Loucy (cell line): ENCODE data around the gene HEMGN.

ENCODE experiments used
- H2AFZ ChIP-seq: fragments of 200-600 bp; sonication (generic); 2 replicates; pipeline ENCODE4 v1.6.0; 2016; ENCODE audit warnings: antibody characterized with exemption, mild to moderate bottlenecking, low read length, moderate library complexity
- H3F3A ChIP-seq: fragments of 200-600 bp; 2 replicates; pipeline ENCODE4 v1.6.0; 2016; ENCODE audit warnings: antibody characterized with exemption, low read depth, mild to moderate bottlenecking
- H3K27me3 ChIP-seq: fragments of 200-600 bp; sonication (generic); 2 replicates; pipeline ENCODE4 v1.6.1; 2014; ENCODE audit warnings: low read length, mild to moderate bottlenecking; ENCODE audit not compliant: insufficient read depth, poor library complexity, severe bottlenecking
- H3K36me3 ChIP-seq: fragments of 200-600 bp; sonication (generic); 2 replicates; pipeline ENCODE4 v1.6.1; 2016; ENCODE audit warnings: low read length; ENCODE audit not compliant: insufficient read depth
- H3K4me1 ChIP-seq: fragments of 200-600 bp; sonication (generic); 2 replicates; pipeline ENCODE4 v1.5.1; 2014; ENCODE audit warnings: low read length, mild to moderate bottlenecking; ENCODE audit not compliant: insufficient read depth, poor library complexity, severe bottlenecking
- H3K4me2 ChIP-seq: fragments of 200-600 bp; sonication (generic); 2 replicates; pipeline ENCODE4 v1.6.0; 2014; ENCODE audit warnings: antibody characterized with exemption, low read length, low read depth, mild to moderate bottlenecking; ENCODE audit not compliant: poor library complexity, severe bottlenecking
- H3K4me3 ChIP-seq: fragments of 200-600 bp; sonication (generic); 2 replicates; pipeline ENCODE4 v1.5.1; 2014; ENCODE audit warnings: low read length, mild to moderate bottlenecking, mixed read lengths; ENCODE audit not compliant: poor library complexity, severe bottlenecking
- H3K79me2 ChIP-seq: fragments of 200-600 bp; sonication (generic); 2 replicates; pipeline ENCODE4 v1.6.1; 2014; ENCODE audit warnings: low read length; ENCODE audit not compliant: insufficient read depth
- H3K9ac ChIP-seq: fragments of 200-600 bp; sonication (generic); 2 replicates; pipeline ENCODE4 v1.6.0; 2014; ENCODE audit warnings: mild to moderate bottlenecking, low read depth, low read length, moderate library complexity; ENCODE audit not compliant: poor library complexity, severe bottlenecking
- H3K9me2 ChIP-seq: fragments of 200-600 bp; sonication (generic); replicated peaks from 2 replicates; pipeline ENCODE4 v1.6.1; 2016; ENCODE audit warnings: low read depth, low read length, mixed read lengths
- H3K9me3 ChIP-seq: fragments of 200-600 bp; sonication (generic); 2 replicates; pipeline ENCODE4 v1.6.1; 2014; ENCODE audit warnings: mild to moderate bottlenecking, antibody characterized with exemption, low read length, low read depth; ENCODE audit not compliant: insufficient read depth
- H4K20me1 ChIP-seq: fragments of 200-600 bp; sonication (generic); 2 replicates; pipeline ENCODE4 v1.6.0; 2014; ENCODE audit warnings: antibody characterized with exemption, low read length, mild to moderate bottlenecking; ENCODE audit not compliant: insufficient read depth, poor library complexity, severe bottlenecking
- CTCF ChIP-seq: fragments of 200-600 bp; sonication (generic); conservative IDR thresholded peaks from 2 replicates; pipeline ENCODE4 v1.5.1; 2014; ENCODE audit warnings: mild to moderate bottlenecking, antibody characterized with exemption, low read length
- EZH2phosphoT487 ChIP-seq: fragments of 200-600 bp; IDR thresholded peaks from 2 replicates; pipeline ENCODE4 v1.6.1; 2018; ENCODE audit warnings: antibody characterized with exemption, mild to moderate bottlenecking, moderate library complexity, borderline replicate concordance

HEMGN gene

GRCh38 chr9:97975376-97975775 lies 37.4 kb upstream of the HEMGN start:
- no peak overlapping the region for H3K9ac ChIP-seq
- no peaks in the 10 kb centered on the region for H3K36me3 ChIP-seq
- H3K27me3 ChIP-seq, result no peaks in the 10 kb centered on the region
- no peaks in the 10 kb centered on the region for H3K9me2 ChIP-seq
- no peak for TF ChIP-seq EZH2phosphoT487
- TF ChIP-seq CTCF, result no peak
- no peak overlapping the region for H3K4me2 ChIP-seq
- H3K79me2 ChIP-seq, result peaks cover 32% of the 10 kb centered on the region
- H3K9me3 ChIP-seq, result no peaks in the 10 kb centered on the region
- H3F3A ChIP-seq, result no peaks in the 10 kb centered on the region
- peaks cover 35% of the 10 kb centered on the region for H3K4me1 ChIP-seq
- no peak overlapping the region for H2AFZ ChIP-seq
- H3K4me3 ChIP-seq, result no peak overlapping the region
- no peaks in the 10 kb centered on the region for H4K20me1 ChIP-seq

GRCh38 chr9:97972753-97973152 lies 34.8 kb upstream of the HEMGN start:
- Histone ChIP-seq H3K4me1 (peaks cover 35% of the 10 kb centered on the region), H3K9me2 (no peaks in the 10 kb centered on the region), H3K36me3 (no peaks in the 10 kb centered on the region), H3K79me2 (peaks cover 32% of the 10 kb centered on the region), H3K27me3 (no peaks in the 10 kb centered on the region), H4K20me1 (no peaks in the 10 kb centered on the region), H3K4me2 (peak overlapping the region; percentile 62), H3F3A (peaks cover 3% of the 10 kb centered on the region; the same call in 1 of the 2 replicates), H2AFZ (no peak overlapping the region), H3K9ac (no peak overlapping the region), H3K9me3 (no peaks in the 10 kb centered on the region), H3K4me3 (peak overlapping the region; percentile 20)
- TF ChIP-seq EZH2phosphoT487, result no peak
- TF ChIP-seq CTCF, result no peak

- Histone ChIP-seq H3K9ac (peak overlapping the region; percentile 61), H3F3A (peaks cover 3% of the 10 kb centered on the region; the same call in 1 of the 2 replicates), H3K79me2 (peaks cover 22% of the 10 kb centered on the region), H3K9me2 (no peaks in the 10 kb centered on the region), H3K4me2 (peak overlapping the region; percentile 69), H4K20me1 (no peaks in the 10 kb centered on the region), H3K9me3 (no peaks in the 10 kb centered on the region), H3K4me3 (peak overlapping the region; percentile 64), H3K4me1 (peaks cover 38% of the 10 kb centered on the region), H3K36me3 (no peaks in the 10 kb centered on the region), H3K27me3 (no peaks in the 10 kb centered on the region), H2AFZ (no peak overlapping the region)
- TF ChIP-seq EZH2phosphoT487, result 0 out of 2 replicates have a peak, but pooled peaks have one; percentile 22
- TF ChIP-seq CTCF, result no peak
These were observed 32.2 kb upstream of the HEMGN start for GRCh38 chr9:97970165-97970564.
